Dedifferentiated amniotic fluid mesenchymal stem cell (primary cell): Measurements from ENCODE around the gene RBM43.
"Not testable (repeated sequence)": the region's sequence is repeated elsewhere in the genome, so short reads cannot be mapped to it uniquely, and the experiment has no call there.

Experiments
- DNase-seq: peaks from one replicate; pipeline ENCODE4 v3.0.0-alpha.2; 2016; ENCODE audit errors: extremely low spot score

RBM43 gene

DNA sequence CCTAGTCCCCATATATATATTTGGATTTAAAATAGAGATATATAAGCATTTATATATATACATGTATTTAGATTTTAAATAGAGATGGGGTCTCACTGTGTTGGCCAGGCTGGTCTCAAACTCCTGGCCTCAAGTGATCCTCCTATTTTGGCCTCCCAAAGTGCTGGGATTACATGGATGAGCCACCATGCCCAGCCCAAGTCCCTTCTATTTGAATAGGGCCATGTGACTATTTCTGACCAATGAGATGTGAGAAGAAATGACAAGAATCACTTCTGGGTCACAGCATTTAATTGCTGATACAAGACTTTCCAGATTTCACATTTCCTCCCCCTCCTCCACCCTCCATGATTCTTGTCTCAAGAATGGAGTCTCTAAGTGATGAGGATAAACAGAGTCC is 6.4 kb upstream of the RBM43 start:
- DNase-seq: no peak

DNA sequence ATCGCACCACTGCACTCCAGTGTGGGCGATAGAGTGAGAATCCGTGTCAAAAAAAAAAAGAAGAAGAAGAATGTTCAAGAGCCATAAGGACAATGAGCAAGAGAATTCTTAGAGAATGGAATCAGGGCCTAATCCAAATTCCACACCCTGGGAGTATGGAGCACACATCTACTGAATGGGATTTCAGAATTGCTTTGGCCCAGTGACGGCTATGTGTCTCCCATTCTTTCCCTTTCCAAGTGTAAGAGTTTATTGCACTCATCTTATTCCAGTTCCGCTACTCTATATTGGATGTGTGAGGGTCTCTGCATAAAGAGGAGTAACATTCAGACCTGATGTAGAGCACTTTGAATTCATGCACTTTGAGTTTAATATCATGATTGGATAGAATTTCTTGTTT is 5.9 kb upstream of the RBM43 start:
- no peak for DNase-seq

DNA sequence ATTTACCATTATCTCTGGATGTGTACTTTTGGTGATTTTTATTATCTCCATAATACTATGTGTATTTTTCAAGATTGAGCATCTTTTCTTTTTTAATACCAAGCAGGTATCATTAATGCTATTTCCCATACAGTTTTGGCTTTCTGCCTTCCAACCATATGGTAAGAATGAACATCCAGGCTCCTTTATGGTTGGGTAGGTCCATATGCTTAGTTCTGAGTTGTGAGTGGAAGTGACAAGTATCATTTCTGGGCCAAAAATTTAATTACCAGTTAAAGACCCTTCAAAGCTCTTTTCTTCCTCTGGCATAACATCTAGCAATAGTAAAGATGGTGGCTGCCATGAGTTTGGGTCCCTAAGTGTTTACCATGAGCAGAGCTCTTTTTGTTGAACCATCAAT is 4.3 kb upstream of the RBM43 start:
- DNase-seq: no peak

DNA sequence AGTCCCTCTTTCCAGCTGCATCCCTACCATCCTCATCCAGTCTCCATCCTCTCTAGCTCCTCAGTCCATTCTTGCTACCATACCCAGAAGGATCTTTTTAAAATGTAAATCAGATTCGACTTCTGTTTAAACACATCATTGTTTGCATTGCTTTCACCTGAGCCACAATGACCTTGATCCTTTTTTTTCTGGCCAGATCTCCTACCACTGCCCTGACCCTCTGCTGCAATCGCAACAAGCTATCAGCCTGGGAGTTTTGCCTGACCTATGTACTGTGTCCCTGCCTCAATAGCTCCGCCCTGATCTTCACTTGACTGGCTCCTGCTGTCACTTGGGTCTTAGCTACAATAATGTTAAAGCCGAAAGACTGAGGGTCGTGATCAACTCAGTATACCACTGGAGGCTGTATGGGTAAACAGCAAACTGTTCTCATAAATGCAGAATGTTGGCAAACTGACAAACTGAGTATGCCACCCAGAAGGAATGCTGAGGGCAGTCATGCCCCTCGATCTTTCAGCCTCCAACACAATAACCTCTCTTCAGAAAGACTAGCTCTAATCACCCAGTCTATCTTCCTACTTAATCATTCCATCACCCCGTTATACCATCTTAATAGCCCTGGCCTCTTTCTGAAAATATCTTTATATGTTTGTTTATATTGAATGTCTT is 2.6 kb upstream of the RBM43 start:
- peak; percentile 14 for DNase-seq

DNA sequence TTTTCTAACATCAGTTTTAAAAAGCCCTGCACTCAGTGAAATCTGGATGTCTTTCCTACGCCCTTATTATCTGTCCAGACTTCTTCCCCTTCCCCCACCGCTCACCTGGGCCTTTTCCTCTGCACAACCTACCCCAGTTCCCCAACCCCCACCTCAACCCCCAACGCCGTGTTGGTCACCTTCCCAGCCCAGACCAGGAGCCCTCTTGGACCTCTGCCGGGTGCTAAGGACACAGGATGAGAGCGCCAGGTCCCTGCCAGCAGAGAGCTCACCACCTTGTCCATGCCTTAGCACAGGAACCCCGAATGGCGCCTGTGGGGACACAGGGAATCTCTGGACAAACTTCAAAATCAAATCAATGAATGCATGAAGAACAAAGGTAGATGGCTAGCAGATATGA is 966 bp upstream of the RBM43 start:
- DNase-seq: peak; percentile 11

DNA sequence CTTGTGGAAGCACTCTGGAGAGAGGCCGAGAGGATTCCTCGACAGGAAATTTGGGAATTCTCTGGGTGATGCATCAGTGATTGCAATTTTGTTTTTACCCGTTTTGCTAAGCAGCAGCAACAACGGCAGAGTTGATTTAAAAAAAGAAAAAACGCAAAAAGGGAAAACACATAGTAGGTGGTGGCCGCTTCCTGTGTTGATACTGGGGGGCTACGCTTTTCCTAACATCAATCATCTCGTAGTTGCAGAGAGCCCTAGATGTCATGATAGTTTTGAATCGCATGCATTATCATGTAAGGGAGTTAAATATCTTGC is 271 bp upstream of the RBM43 start:
- peak; percentile 15 for DNase-seq

DNA sequence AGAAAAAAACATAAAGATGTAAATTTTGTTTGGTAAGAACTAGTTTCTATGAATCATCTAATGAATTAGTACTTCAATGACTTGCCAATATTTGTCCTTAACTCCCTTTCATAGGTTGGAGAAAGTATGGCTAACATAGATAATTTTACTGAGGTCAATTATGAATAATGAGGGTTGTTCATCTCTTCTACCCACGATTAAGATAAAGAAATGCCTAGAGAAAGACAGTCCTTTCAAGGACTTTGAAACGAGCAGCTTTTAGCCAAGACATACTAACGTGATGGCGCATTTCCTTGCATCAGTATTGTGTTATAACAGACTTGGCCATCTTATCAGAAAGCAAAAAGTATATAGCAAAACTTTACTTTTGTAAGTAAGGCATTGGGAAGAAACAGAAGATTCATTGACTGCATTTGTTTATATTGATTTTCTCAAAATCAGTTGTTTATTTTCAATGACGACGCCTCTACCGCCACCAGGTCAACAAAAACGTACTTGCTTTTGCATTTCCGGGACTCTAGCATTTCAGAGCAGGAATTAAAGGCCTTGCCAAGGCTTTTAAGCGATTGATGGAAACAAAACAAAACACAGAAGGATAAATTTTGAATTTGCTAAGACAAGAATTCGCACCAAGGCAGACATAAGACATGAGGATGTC is 961 bp downstream of the RBM43 start:
- peak; percentile 49 for DNase-seq

DNA sequence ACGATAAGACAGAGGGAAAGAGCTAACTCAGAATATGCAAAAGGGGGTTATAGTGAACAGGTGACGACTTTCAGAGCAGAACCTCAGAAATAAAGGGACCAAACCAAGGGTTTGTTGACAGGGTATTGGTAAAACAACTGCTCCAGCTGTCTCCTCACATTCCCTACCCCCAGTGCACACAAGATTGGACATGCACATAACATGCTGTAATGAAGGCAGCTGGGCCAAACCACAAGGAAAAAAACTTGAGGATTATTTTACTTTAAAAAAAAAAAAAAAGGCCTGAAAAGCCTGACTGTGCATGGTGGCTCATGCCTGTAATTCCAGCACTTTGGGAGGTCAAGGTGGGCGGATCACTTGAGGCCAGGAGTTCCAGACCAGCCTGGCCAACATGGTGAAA is 3.5 kb downstream of the RBM43 start:
- peak; percentile 87 for DNase-seq

DNA sequence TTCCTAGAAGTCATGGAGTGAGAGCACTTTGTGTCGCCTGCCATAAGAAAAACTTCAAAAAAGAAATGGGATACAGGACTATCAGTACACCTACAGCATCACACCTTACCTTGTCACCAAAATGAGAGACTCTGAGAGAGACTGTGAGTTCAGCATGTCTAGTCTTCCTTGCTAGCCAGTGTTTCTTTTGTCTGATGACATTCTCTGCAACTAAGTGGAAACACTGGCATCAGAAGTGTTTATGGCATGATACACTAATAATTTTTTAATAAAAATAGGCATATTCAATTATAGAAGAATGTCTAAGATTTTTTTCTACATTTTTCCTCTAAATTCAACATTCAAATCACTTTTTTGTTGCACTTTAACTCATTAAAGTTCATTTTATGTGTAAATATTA is 9.0 kb downstream of the RBM43 start:
- DNase-seq: peak; percentile 64

DNA sequence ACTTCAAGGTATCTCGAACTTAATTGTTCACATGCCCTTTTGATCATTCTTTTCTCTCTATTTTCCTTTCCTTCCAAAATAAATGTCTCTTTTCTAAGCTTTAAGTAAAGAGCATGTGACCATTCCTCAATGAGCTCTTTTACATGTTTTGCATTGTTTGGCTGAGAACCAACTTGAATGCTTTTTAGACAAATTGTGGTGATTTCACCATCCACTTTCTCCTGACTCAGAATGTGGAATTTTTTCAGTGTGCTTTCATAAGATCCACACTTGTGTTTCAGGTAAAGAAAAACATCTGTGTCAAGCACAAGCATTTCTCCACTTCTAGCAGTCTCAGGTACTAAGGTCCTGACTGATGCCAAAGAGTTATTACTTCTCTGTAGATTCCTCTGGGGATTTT is 10.7 kb downstream of the RBM43 start:
- peak; percentile 88 for DNase-seq

DNA sequence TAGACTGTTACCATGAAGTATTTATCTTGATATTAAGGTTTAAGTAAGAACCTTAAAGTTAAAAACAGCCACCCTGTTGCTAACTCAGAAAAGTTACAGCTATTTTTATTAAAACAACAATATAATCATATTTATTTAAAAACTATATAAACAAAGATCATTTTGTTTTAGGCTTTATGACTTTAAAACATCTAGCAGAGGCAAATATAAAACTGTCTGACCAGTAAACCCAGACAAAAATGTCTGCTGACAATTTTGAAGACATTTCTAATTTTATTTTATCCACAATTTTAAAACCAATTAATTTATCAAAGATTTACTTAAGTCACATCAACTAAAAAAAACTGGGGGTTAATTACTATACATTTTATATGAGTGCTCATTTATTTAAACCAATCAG is 14.2 kb downstream of the RBM43 start:
- no peak for DNase-seq

DNA sequence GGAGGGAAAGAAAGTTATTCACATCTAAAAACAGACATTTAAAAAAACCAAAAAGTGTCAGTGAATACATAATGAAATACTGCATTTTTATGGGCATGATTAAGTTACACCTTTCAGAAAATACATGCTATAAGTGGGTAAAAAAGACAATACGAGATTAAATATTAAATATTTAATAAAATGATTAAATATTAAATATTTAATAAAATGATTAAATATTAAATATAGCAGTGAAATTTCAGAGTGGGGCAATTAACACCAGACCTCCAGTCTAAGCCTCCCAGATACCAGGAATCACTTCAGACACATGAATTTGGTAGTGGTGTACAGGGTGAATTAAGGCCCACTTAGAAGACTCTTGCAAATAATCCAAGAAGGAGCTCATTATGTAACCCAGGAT is 15.5 kb downstream of the RBM43 start:
- DNase-seq: no peak

DNA sequence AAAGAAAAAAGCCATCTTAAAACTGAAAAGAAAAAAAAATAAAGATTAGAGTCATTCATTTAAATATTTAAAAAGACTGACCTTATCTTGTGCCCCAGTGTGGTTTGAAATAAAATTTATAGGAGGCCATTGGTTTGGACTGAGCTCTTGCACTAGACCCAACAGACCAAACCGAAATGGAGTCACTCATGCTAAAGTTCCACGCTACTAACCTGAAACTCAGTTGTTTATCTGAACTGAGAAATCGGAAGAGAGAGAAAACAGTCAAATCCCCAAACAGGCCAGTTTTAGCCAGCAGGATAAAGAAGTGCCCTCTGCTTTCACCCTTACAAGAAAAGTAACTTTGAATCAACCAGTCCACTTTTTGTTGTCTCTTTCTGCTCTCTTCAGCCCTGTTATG is 18.2 kb downstream of the RBM43 start:
- DNase-seq: no peak

DNA sequence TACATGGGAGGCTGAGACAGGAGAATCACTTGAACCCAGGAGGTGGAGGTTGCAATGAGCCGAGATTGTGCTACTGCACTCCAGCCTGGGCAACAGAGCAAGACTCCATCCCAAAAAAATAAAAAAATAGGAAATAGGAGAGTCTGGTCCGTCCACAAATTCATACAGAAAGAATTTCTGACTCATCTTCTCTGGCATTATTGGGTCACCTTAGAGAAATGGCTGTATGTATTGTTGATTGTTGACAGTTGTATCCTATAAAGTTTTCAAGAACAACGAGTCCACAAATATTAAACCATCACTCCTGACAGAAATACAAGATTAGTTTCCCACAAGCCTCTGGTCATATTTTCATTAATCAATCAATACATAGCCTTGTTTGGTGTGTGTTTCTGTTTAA is 20.4 kb downstream of the RBM43 start:
- no peak for DNase-seq

DNA sequence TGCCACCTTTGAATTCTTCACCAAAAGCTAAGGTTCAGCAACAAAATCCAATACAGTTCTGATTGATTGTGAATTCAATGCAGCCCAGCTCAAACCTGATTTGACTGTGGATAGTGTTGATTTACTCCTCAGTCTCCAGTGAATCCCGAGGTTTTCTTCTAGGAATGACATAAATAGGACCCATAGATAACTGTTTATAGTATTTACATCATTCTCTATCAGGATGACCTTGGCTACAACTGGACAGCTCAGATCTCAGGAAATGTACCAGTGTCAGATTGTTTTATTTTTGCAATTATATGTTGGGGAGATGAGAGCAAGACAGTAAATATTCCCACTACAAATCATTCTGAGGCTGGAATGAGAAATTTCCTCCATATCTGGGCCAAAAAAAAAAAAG is 21.2 kb downstream of the RBM43 start:
- DNase-seq: no peak

DNA sequence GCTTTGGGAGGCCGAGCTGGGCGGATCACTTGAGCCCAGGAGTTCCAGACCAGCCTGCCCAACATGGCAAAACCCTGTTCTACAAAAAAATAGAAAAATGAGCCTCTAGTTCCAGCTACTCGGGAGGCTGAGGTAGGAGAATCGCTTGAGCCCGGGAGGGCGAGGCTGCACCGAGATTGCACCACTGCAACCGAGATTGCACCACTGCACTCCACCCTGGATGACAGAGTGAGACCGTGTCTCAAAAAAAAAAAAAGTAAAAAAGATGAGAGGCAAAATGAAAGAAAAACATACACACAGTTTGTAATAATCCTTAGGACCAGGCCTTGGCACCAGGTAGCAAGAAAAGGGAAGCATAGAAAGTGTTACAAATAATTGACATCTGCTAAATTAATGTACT is 22.0 kb downstream of the RBM43 start:
- DNase-seq: no peak

DNA sequence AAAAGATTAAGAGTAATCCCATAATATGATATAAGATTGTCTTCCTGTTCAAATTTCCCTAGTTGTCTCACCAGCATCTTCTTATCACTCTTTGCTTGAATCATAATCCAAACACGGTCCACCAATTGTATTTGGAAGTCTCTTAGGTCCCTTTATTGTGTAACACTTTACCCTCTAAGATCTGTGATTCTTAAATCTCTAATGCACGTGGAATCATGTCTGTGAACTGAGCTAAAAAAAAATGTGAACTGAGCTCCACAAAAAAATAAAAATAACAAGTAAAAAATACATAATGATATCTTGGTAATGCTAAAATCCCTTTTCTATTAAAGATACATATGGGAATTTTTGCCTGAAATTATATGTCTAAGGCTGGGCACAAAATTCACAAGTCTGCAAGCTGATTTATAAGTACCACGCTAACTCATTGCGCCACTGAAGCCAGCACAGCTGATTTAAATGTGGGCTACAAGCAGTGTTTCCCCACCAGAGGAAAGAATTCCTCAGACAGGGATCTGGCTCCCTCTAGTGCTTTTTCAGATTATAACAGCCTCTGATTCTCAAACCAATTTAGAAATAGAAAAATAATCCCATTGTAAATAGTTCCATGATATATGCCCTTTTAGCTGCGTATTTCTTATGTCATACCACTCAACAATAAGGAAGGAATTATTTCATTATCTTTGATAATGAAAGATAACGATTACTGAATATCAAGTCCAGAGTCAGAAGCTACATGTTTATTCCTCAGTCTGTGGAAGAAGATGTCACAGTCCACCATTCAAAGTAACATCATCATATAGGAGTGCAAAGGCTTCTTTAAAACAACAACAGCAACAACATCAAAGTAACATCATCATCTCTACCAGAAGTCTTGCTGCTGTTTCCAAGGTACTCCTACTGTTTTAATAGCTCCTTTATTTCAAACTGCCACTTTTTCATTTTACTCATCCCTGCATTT is 22.9 kb downstream of the RBM43 start:
- DNase-seq: peak; percentile 84

DNA sequence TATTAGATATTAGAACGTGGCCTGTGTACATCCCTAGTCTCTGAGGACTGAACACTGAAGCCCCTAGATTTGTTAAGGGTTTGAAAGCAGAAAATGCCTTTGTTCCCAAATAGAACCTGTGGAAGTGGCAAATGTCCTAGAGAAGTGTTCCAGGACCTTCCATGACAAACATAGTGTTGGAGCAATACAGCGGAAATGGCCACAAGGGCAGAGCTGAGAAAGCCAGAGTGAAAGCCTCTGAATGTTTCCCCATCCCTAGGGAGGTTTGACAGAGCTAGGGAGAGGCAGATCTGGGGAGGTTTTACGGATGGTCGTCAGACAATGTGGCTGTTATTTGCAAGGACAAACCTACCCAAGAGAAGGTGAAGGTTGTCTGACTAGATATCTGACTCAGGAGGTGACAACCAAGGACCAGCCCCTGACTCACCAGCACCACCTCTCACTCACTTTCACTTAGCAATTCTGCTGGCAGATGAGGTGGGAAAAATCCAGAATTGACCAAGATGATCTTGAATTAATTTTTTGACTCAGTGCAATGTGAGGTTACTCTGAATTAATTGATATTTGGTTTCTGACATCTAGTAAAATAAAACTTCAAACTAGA is 24.1 kb downstream of the RBM43 start:
- no peak for DNase-seq

DNA sequence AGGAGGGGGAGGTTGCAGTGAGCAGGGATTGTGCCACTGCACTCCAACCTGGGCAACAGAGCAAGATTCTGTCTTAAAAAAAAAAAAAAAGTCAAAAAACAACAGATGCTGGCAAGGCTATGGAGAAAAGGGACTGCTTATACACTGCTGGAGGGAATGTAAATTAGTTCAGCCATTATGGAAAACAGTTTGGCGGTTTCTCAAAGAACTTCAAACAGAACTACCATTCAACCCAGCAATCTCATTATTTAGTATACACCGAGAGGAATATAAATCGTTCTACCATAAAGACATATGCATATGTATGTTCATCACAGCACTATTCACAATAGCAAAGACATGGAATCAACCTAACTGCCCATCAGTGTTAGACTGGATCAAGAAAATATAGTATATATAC is 27.9 kb downstream of the RBM43 start:
- not testable (repeated sequence) for DNase-seq

DNA sequence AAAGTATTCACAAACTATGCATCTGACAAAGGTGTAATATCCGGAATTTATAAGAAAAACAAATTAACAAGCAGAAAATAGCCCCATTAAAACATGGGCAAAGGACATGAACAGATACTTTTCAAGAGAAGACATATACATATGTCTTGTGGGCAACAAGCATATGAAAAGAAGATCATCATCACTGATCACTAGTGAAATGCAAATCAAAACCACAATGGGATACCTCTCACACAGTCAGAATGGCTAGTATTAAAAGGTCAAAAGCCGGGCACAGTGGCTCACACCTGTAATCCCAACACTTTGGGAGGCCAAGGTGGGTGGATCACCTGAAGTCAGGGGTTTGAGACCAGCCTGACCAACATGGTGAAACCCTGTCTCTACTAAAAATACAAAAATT is 28.4 kb downstream of the RBM43 start:
- not testable (repeated sequence) for DNase-seq

DNA sequence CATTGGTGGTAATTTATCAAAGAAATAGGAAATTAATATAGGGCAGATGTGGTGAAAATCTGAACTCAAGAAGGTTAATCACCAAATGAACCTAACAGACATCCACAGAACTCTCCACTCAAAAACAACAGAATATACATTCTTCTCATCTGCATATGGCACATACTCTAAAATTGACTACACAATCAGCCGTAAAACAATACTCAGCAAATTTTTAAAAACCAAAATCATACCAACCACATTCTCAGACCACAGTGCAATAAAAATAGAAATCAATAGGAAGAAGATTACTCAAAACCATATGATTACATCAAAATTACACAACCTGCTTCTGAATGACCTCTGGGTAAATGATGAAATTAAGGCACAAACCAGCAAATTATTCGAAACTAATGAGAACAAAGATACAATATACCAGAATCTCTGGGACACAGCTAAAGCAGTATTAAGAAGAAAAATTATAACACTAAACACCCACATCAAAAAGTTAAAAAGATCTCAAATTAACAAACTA is 31.0 kb downstream of the RBM43 start:
- no peak for DNase-seq

DNA sequence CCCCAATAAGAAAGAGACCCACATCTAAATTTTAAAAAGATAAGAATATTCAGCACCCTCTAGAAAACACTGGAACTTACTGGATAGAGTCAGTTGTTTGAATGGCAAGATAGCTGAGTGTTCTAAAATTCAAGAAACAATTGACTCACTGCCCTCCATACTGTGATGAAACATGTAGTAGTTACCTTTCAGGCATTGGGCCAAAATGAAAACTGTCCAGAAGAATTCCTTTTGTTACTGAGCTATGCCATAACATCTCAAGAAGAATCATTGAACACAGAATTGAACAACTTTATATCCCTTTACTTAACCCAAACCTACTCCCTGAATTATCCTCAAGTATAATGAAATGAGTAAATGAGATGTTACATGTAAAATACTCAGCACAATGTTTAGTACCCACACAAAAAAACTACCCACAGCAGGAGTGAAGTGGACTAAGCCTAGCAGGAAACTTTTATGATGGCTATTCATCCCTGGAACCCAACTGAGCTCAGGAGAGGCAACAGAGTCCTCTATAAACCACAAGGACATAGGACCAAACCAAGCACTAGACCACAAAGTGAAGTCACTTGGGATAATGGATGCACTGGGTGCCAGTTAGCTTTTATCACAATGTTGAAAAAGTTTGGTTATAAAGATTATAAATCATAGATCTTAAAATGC is 32.7 kb downstream of the RBM43 start:
- DNase-seq: no peak
